GM10248 (cell line): Measurements from ENCODE around the gene SEMA3A.
"Not testable (repeated sequence)": the region's sequence is repeated elsewhere in the genome, so short reads cannot be mapped to it uniquely, and the experiment has no call there.

Experiments
- CTCF ChIA-PET: fragments of 300-600 bp; sonication (Branson Sonifier 250); formaldehyde crosslinking; extraction: SDS; loops from one replicate; lab custom pipeline; 2021; ENCODE audit warnings: antibody characterized with exemption; lab: Yijun Ruan, JAX
- POLR2A ChIA-PET: fragments of 350-650 bp; sonication (Branson Sonifier 250); formaldehyde crosslinking; extraction: SDS; loops from one replicate; lab custom pipeline; 2020; ENCODE audit warnings: antibody characterized with exemption; lab: Yijun Ruan, JAX
- DNase-seq: peaks from one replicate; pipeline ENCODE4 v3.0.0; 2012; ENCODE audit errors: extremely low spot score
- CTCF ChIP-seq: IDR thresholded peaks from 2 replicates; pipeline ENCODE4 v1.5.1; 2012; ENCODE audit warnings: mild to moderate bottlenecking, low read depth; ENCODE audit errors: extremely low read depth, missing control alignments, control extremely low read depth

The SEMA3A gene

DNA sequence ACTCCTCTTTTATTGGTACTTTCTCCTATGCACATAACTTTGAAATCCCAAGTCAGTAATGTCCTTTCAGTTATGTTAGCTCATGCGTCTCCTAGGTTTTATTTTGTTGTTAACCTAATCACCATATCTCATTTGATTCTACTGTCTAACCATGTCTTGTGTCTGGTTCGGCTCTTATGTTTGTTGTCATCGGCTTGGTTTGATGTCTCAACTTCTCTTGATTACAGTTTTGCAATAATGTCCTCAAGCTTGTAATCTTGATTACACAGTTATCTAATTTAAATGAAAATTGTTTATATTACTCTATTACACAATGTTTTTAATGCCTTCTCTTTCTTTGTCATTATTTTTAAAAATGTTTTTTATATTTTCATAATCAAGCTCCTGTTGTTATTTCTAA is 35.9 kb upstream of the SEMA3A start:
- no peak for DNase-seq
- CTCF ChIA-PET = no interaction called here
- POLR2A ChIA-PET = no interaction called here
- no peak for TF ChIP-seq CTCF

GRCh38 chr7:84228526-84228925 is 33.9 kb upstream of the SEMA3A start:
- ChIA-PET POLR2A (no interaction called here), CTCF (no interaction called here)
- no peak for DNase-seq
- no peak for TF ChIP-seq CTCF

DNA sequence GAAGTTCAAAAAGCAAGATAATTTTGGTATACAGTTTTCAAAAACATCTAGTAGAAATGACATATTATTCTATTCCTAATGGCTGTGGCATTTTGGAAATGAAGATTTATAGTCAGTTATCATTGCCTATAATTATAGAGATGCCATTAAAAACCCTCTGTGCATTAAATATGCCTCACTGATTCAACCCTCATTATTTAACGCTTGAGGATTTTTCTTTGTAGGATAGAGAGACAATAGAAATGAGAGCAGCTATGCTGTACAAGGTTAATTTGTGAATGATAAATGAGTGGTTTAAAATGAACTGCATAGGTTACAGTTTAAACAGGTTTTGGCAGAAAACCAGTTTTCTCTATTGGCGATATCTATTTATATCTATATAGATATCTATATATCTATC is 32.2 kb upstream of the SEMA3A start:
- TF ChIP-seq CTCF = no peak
- CTCF ChIA-PET = no interaction called here

DNA sequence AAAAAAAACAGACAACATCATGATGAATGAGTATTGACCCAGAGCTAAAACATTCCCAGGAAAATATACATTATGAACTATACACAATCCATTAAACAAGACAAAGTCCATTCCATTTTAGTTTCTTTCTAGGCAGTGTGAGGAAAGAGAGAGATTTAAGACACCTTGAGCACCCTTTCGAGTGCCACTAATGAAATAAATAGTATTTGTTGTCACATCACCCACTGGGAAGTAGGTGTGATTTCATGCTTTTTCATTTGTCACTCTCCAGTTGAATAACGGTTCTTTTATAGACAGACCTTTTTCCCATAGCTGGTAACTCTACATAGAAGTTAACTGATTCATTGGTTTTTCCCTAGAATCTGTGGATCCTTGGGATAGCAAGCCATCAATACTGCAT is 29.9 kb upstream of the SEMA3A start:
- DNase-seq = no peak
- TF ChIP-seq CTCF = no peak
- CTCF ChIA-PET = no interaction called here
- POLR2A ChIA-PET = no interaction called here

More for the DNA sequence above, 32.2 kb upstream of the SEMA3A start:
- DNase-seq = no peak
- POLR2A ChIA-PET = no interaction called here

- POLR2A ChIA-PET = no interaction called here
- DNase-seq = no peak
- no peak for TF ChIP-seq CTCF
- CTCF ChIA-PET = no interaction called here
These were observed 24.7 kb upstream of the SEMA3A start for GRCh38 chr7:84219310-84219709.

GRCh38 chr7:84218681-84219080 is 24.1 kb upstream of the SEMA3A start:
- POLR2A ChIA-PET = no interaction called here
- TF ChIP-seq CTCF = no peak
- CTCF ChIA-PET = no interaction called here
- no peak for DNase-seq

GRCh38 chr7:84216472-84216871 is 21.9 kb upstream of the SEMA3A start:
- CTCF ChIA-PET = no interaction called here
- no peak for DNase-seq
- no peak for TF ChIP-seq CTCF
- POLR2A ChIA-PET = no interaction called here

- DNase-seq, POLR2A ChIA-PET: not testable (repeated sequence)
- CTCF ChIA-PET = interaction anchor here (2.8 kb wide), 1 partner anchor 14 kb away, joined by 7 read pairs; no protein-coding TSS in a partner anchor
These were observed 20.2 kb upstream of the SEMA3A start for GRCh38 chr7:84214757-84215156.
